Brain microvascular endothelial cell (primary cell): ENCODE measurements around the gene BUD23.

ENCODE experiments used
- DNase-seq: peaks from one replicate; pipeline ENCODE4 v3.0.0-alpha.2; 2020
- H3K27ac ChIP-seq: fragments of 250-450 bp; sonication (Bioruptor Pico); 2 replicates; pipeline ENCODE4 v1.5.1; 2020; ENCODE audit warnings: mild to moderate bottlenecking, moderate library complexity
- H3K27me3 ChIP-seq: fragments of 250-450 bp; sonication (Bioruptor Pico); replicated peaks from 2 replicates; pipeline ENCODE4 v1.5.1; 2020; ENCODE audit warnings: mild to moderate bottlenecking
- H3K36me3 ChIP-seq: fragments of 250-450 bp; sonication (Bioruptor Pico); replicated peaks from 2 replicates; pipeline ENCODE4 v1.5.1; 2020; ENCODE audit warnings: mild to moderate bottlenecking
- H3K4me3 ChIP-seq: 2 replicates; pipeline ENCODE4 v1.5.1; 2011; ENCODE audit warnings: low read depth, mild to moderate bottlenecking, control low read depth, low read length, moderate library complexity
- in situ Hi-C: cut with HindIII; loops from 2 replicates; pipeline ENCODE4 v1.10.0; 2017; ENCODE audit warnings: low sequenced_read_pairs, low pct_ligation_motif_present
- TF ChIP-seq, protein P1 (sequence below): IDR thresholded peaks from 2 replicates; pipeline ENCODE4 v1.5.1; 2011; ENCODE audit warnings: low read depth, mild to moderate bottlenecking, moderate library complexity, low read length, control low read depth, inconsistent platforms; ENCODE audit errors: missing control alignments

Gene BUD23

GRCh38 chr7:73722785-73723184 lies 39.4 kb downstream of the BUD23 start:
- no peak for DNase-seq
- Histone ChIP-seq H3K27me3 (no peaks in the 10 kb centered on the region), H3K27ac (no peak overlapping the region), H3K36me3 (peaks cover 3% of the 10 kb centered on the region), H3K4me3 (no peak overlapping the region)
- TF ChIP-seq, protein P1, sequence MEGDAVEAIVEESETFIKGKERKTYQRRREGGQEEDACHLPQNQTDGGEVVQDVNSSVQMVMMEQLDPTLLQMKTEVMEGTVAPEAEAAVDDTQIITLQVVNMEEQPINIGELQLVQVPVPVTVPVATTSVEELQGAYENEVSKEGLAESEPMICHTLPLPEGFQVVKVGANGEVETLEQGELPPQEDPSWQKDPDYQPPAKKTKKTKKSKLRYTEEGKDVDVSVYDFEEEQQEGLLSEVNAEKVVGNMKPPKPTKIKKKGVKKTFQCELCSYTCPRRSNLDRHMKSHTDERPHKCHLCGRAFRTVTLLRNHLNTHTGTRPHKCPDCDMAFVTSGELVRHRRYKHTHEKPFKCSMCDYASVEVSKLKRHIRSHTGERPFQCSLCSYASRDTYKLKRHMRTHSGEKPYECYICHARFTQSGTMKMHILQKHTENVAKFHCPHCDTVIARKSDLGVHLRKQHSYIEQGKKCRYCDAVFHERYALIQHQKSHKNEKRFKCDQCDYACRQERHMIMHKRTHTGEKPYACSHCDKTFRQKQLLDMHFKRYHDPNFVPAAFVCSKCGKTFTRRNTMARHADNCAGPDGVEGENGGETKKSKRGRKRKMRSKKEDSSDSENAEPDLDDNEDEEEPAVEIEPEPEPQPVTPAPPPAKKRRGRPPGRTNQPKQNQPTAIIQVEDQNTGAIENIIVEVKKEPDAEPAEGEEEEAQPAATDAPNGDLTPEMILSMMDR, result no peak
- in situ Hi-C loops, result no loop called here

GRCh38 chr7:73723813-73724212 lies 40.4 kb downstream of the BUD23 start:
- DNase-seq, result no peak
- no peak overlapping the region for H3K4me3 ChIP-seq
- TF ChIP-seq, protein P1, result no peak
- H3K36me3 ChIP-seq, result no peaks in the 10 kb centered on the region
- in situ Hi-C loops, result no loop called here
- no peaks in the 10 kb centered on the region for H3K27me3 ChIP-seq
- no peak overlapping the region for H3K27ac ChIP-seq

DNA sequence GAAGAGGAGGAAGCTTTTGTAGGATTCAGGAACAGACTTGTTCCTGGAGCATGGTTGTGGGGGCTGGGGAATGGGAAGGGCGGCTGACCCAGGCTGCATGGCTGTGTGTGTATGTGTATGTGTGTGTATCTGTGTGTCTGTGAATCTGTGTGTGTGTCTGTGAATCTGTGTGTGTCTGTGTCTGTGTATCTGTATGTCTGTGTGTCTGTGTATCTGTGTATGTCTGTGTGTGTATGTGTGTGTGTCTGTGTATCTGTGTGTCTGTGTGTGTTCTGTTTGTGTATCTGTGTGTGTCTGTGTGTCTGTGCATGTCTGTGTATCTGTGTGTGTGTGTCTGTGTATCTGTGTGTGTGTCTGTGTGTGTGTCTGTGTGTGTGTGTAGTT lies 42.7 kb downstream of the BUD23 start:
- TF ChIP-seq, protein P1, result no peak
- H3K4me3 ChIP-seq, result no peak overlapping the region
- H3K27ac ChIP-seq, result no peak overlapping the region
- H3K27me3 ChIP-seq, result no peaks in the 10 kb centered on the region
- no peak for DNase-seq
- in situ Hi-C loops, result no loop called here
- no peaks in the 10 kb centered on the region for H3K36me3 ChIP-seq

DNA sequence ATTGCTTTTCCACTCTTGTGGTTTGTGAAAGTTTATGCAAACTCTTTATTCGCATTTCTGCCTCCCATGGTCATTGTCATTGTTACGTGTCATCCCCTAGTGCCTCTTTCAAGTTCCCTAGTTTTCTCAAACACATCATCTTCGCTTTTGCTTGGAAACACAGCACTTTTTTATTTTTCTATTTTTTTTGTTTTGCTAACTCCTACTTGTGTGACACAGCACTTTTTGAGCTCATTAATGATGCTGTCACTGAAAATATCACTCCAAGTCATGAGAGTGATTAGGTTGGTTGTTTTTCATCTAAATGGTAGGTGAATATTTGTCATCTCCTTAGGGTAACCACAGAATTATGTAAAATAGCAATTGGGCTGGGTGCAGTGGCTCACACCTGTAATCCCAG lies 44.6 kb downstream of the BUD23 start:
- Histone ChIP-seq H3K27ac (no peak overlapping the region), H3K27me3 (no peaks in the 10 kb centered on the region), H3K4me3 (no peak overlapping the region), H3K36me3 (no peaks in the 10 kb centered on the region)
- in situ Hi-C loops, result no loop called here
- DNase-seq, result no peak
- TF ChIP-seq, protein P1, result no peak

GRCh38 chr7:73728551-73728950 lies 45.2 kb downstream of the BUD23 start:
- H3K4me3 ChIP-seq, result no peak overlapping the region
- TF ChIP-seq, protein P1, result no peak
- no peaks in the 10 kb centered on the region for H3K27me3 ChIP-seq
- DNase-seq, result no peak
- in situ Hi-C loops, result no loop called here
- no peak overlapping the region for H3K27ac ChIP-seq
- no peaks in the 10 kb centered on the region for H3K36me3 ChIP-seq

DNA sequence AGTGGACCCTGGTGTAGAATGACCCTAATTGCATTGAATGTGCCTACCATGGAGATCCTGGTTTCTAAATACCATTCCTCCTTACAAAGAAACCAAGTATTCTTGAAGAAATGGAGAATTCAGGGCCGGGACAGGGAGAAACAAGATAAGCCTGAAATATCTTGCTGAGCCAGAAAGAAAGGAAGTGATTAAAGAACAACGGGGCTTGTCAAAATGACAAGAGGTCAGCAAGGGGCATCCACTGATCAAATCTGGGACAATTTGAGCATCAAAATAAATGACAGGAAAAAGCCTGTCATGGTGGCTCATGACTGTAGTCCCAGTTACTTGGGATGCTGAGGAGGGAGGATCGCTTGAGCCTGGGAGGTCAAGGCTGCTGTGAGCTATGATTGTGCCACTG lies 47.1 kb downstream of the BUD23 start:
- no peak overlapping the region for H3K27ac ChIP-seq
- in situ Hi-C loops, result no loop called here
- no peaks in the 10 kb centered on the region for H3K27me3 ChIP-seq
- H3K36me3 ChIP-seq, result no peaks in the 10 kb centered on the region
- DNase-seq, result no peak
- no peak overlapping the region for H3K4me3 ChIP-seq
- TF ChIP-seq, protein P1, result no peak
